ENCODE results near the gene SMC6.

DNA sequence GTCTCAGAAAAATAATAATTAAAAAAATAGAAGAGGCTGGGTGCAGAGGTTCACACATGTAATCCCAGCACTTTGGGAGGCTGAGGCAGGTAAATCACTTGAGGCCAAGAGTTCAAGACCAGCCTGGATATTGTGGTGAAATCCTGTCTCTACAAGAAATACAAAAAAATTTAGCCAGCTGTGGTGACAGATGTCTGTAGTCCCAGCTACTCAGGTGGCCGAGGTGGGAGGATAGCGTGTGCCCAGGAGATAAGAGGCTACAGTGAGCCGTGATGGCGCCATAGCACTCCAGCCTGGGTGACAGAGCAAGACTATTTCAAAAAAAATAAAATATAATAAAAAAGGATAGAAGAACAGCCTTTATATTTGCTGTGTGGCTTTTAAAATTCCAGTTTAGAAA is 35.9 kb downstream of the SMC6 start:
- TF ChIP-seq, protein P1, sequence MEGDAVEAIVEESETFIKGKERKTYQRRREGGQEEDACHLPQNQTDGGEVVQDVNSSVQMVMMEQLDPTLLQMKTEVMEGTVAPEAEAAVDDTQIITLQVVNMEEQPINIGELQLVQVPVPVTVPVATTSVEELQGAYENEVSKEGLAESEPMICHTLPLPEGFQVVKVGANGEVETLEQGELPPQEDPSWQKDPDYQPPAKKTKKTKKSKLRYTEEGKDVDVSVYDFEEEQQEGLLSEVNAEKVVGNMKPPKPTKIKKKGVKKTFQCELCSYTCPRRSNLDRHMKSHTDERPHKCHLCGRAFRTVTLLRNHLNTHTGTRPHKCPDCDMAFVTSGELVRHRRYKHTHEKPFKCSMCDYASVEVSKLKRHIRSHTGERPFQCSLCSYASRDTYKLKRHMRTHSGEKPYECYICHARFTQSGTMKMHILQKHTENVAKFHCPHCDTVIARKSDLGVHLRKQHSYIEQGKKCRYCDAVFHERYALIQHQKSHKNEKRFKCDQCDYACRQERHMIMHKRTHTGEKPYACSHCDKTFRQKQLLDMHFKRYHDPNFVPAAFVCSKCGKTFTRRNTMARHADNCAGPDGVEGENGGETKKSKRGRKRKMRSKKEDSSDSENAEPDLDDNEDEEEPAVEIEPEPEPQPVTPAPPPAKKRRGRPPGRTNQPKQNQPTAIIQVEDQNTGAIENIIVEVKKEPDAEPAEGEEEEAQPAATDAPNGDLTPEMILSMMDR (IDR thresholded peaks at IDR 0.05; ENCODE audit: borderline replicate concordance, extremely low read depth, low read length, poor library complexity, severe bottlenecking), result no peak
- TF ChIP-seq EZH2 (IDR thresholded peaks at IDR 0.05; ENCODE audit: borderline replicate concordance, low read depth, low read length, severe bottlenecking), result no peak
